IMR-90 (cell line): ENCODE data around the gene LRFN4. TPM values are rescaled to one million over a fixed set of nuclear protein-coding genes. Genes with fewer than 3 reads are reported as not detected.

Experiments
- ATAC-seq: fragments of 200-7000 bp; cut with Tn5 transposase; 2 replicates; pipeline ENCODE4 v1.9.1; 2020; ENCODE audit warnings: low read depth, mild to moderate bottlenecking, moderate library complexity
- BruUV-seq: library from RNA; stranded (reverse); fragments of 400-500 nt; replicated peaks from 2 replicates; lab custom pipeline; 2021; lab: Mats Ljungman, UMichigan
- CTCF ChIA-PET: fragments of 300-600 bp; formaldehyde crosslinking; extraction: SDS; loops from one replicate; lab custom pipeline; 2021; ENCODE audit warnings: antibody characterized with exemption; lab: Yijun Ruan, JAX
- POLR2A ChIA-PET: fragments of 300-600 bp; sonication (Branson Sonifier 250); formaldehyde crosslinking; loops from one replicate; lab custom pipeline; 2022; ENCODE audit warnings: antibody characterized with exemption; ENCODE audit not compliant: unreplicated experiment; lab: Charles Lee
- DNase-seq: peaks from one replicate; pipeline ENCODE4 v3.0.0; 2013
- H2AFZ ChIP-seq: replicated peaks from 2 replicates; pipeline ENCODE3; 2013; ENCODE audit warnings: low read length, mild to moderate bottlenecking; ENCODE audit not compliant: poor library complexity
- H2AK5ac ChIP-seq: 2 replicates; pipeline ENCODE4 v1.6.1; 2013; ENCODE audit warnings: low read depth, low read length, inconsistent platforms
- H2AK9ac ChIP-seq: replicated peaks from 2 replicates; pipeline ENCODE3; 2013; ENCODE audit warnings: mild to moderate bottlenecking, low read depth, low read length, moderate library complexity; ENCODE audit not compliant: poor library complexity
- H2BK120ac ChIP-seq: 2 replicates; pipeline ENCODE4 v1.6.1; 2013; ENCODE audit warnings: low read depth, low read length, inconsistent platforms
- H2BK15ac ChIP-seq: 3 replicates; pipeline ENCODE4 v1.6.1; 2013; ENCODE audit warnings: low read depth, low read length, inconsistent platforms
- H2BK20ac ChIP-seq: 2 replicates; pipeline ENCODE4 v1.6.1; 2013; ENCODE audit warnings: low read depth, mild to moderate bottlenecking, inconsistent platforms, low read length, moderate library complexity
- H2BK5ac ChIP-seq: 2 replicates; pipeline ENCODE4 v1.6.1; 2013; ENCODE audit warnings: mild to moderate bottlenecking, low read depth, low read length, inconsistent platforms; ENCODE audit not compliant: poor library complexity, severe bottlenecking
- H3K14ac ChIP-seq: replicated peaks from 2 replicates; pipeline ENCODE4 v1.6.1; 2013; ENCODE audit warnings: low read depth, low read length, inconsistent platforms
- H3K18ac ChIP-seq: 2 replicates; pipeline ENCODE4 v1.6.1; 2013; ENCODE audit warnings: low read depth, low read length, control low read depth
- H3K23ac ChIP-seq: 2 replicates; pipeline ENCODE4 v1.6.1; 2013; ENCODE audit warnings: low read depth, low read length, inconsistent platforms
- H3K27ac ChIP-seq: 2 replicates; pipeline ENCODE4 v1.5.1; 2013; ENCODE audit warnings: mild to moderate bottlenecking, control low read depth, low read length; ENCODE audit not compliant: insufficient read depth
- H3K27me3 ChIP-seq: 2 replicates; pipeline ENCODE4 v1.6.1; 2013; ENCODE audit warnings: low read length; ENCODE audit not compliant: control insufficient read depth, insufficient read depth
- H3K36me3 ChIP-seq: 2 replicates; pipeline ENCODE4 v1.6.1; 2013; ENCODE audit warnings: low read length, mixed read lengths; ENCODE audit not compliant: control insufficient read depth, insufficient read depth
- H3K4ac ChIP-seq: 2 replicates; pipeline ENCODE4 v1.6.1; 2013; ENCODE audit warnings: low read depth, low read length, inconsistent platforms
- H3K4me1 ChIP-seq: 2 replicates; pipeline ENCODE4 v1.6.1; 2013; ENCODE audit warnings: low read length, mixed read lengths; ENCODE audit not compliant: control insufficient read depth, insufficient read depth
- H3K4me2 ChIP-seq: 2 replicates; pipeline ENCODE4 v1.6.1; 2013; ENCODE audit warnings: low read depth, mild to moderate bottlenecking, control low read depth, low read length, moderate library complexity
- H3K4me3 ChIP-seq: 2 replicates; pipeline ENCODE4 v1.5.1; 2013; ENCODE audit warnings: low read depth, mild to moderate bottlenecking, control low read depth, low read length, moderate library complexity; ENCODE audit not compliant: insufficient read depth
- H3K56ac ChIP-seq: 2 replicates; pipeline ENCODE4 v1.6.1; 2013; ENCODE audit warnings: low read length, inconsistent platforms; ENCODE audit not compliant: insufficient read depth; ENCODE audit errors: extremely low read depth
- H3K79me1 ChIP-seq, 2 experiments: 2 replicates each; pipeline ENCODE4 v1.6.1; 2013; ENCODE audit warnings: low read length in 2 of 2, inconsistent platforms in 1 of 2, low read depth in 1 of 2
- H3K9ac ChIP-seq: 2 replicates; pipeline ENCODE4 v1.6.1; 2013; ENCODE audit warnings: low read depth, low read length, control low read depth
- H3K9me1 ChIP-seq: 2 replicates; pipeline ENCODE4 v1.6.1; 2013; ENCODE audit warnings: low read length, inconsistent platforms; ENCODE audit not compliant: insufficient read depth
- H3K9me3 ChIP-seq: 2 replicates; pipeline ENCODE4 v1.6.1; 2013; ENCODE audit warnings: low read length; ENCODE audit not compliant: control insufficient read depth, insufficient read depth
- H4K20me1 ChIP-seq: 2 replicates; pipeline ENCODE4 v1.6.1; 2013; ENCODE audit warnings: low read length, inconsistent platforms; ENCODE audit not compliant: insufficient read depth
- H4K5ac ChIP-seq: 2 replicates; pipeline ENCODE4 v1.6.1; 2013; ENCODE audit warnings: mild to moderate bottlenecking, low read depth, low read length, control low read depth
- H4K8ac ChIP-seq, 2 experiments: 2 replicates each; pipeline ENCODE4 v1.6.1; 2013; ENCODE audit warnings: low read depth in 2 of 2, low read length in 2 of 2, control low read depth in 1 of 2, inconsistent platforms in 1 of 2
- H4K91ac ChIP-seq: 2 replicates; pipeline ENCODE4 v1.6.1; 2013; ENCODE audit warnings: low read depth, low read length, inconsistent platforms; ENCODE audit not compliant: insufficient read depth
- BHLHE40 ChIP-seq: fragments of 150-350 bp; IDR thresholded peaks from 2 replicates; pipeline ENCODE4 v1.6.1; 2016; ENCODE audit warnings: mild to moderate bottlenecking, low read depth, low read length
- CEBPB ChIP-seq: IDR thresholded peaks from 2 replicates; pipeline ENCODE4 v1.6.1; 2012; ENCODE audit warnings: low read depth, low read length, improper control_type of control experiment
- CHD1 ChIP-seq: IDR thresholded peaks from 2 replicates; pipeline ENCODE4 v1.6.1; 2012; ENCODE audit warnings: low read depth, low read length, improper control_type of control experiment
- ELK1 ChIP-seq: fragments of 150-350 bp; IDR thresholded peaks from 2 replicates; pipeline ENCODE4 v1.6.1; 2016; ENCODE audit warnings: low read depth, mild to moderate bottlenecking, low read length, moderate library complexity, borderline replicate concordance
- FOS ChIP-seq: fragments of 150-350 bp; IDR thresholded peaks from 2 replicates; pipeline ENCODE4 v1.6.1; 2016; ENCODE audit warnings: low read depth, low read length
- MAZ ChIP-seq: IDR thresholded peaks from 2 replicates; pipeline ENCODE4 v1.6.1; 2012; ENCODE audit warnings: low read depth, mild to moderate bottlenecking, low read length, improper control_type of control experiment, moderate library complexity, borderline replicate concordance
- MXI1 ChIP-seq: IDR thresholded peaks from 2 replicates; pipeline ENCODE4 v1.6.1; 2012; ENCODE audit warnings: low read depth, mild to moderate bottlenecking, low read length, moderate library complexity, borderline replicate concordance
- NFE2L2 ChIP-seq: fragments of 150-350 bp; IDR thresholded peaks from 2 replicates; pipeline ENCODE4 v1.6.1; 2016; ENCODE audit warnings: low read depth, mild to moderate bottlenecking, low read length
- POLR2A ChIP-seq: IDR thresholded peaks from 2 replicates; pipeline ENCODE4 v1.6.1; 2012; ENCODE audit warnings: mild to moderate bottlenecking, low read depth, low read length
- RAD21 ChIP-seq: IDR thresholded peaks from 2 replicates; pipeline ENCODE4 v1.6.1; 2012; ENCODE audit warnings: low read length, improper control_type of control experiment
- RCOR1 ChIP-seq: IDR thresholded peaks from 2 replicates; pipeline ENCODE4 v1.6.1; 2012; ENCODE audit warnings: mild to moderate bottlenecking, low read length, improper control_type of control experiment; ENCODE audit not compliant: insufficient replicate concordance
- RFX5 ChIP-seq: IDR thresholded peaks from 2 replicates; pipeline ENCODE4 v1.8.0; 2012; ENCODE audit warnings: low read depth, mild to moderate bottlenecking, low read length, moderate library complexity
- SMC3 ChIP-seq: fragments of 150-350 bp; IDR thresholded peaks from 2 replicates; pipeline ENCODE4 v1.6.1; 2016; ENCODE audit warnings: low read depth, mild to moderate bottlenecking, antibody characterized with exemption, low read length, moderate library complexity
- USF2 ChIP-seq: fragments of 150-350 bp; IDR thresholded peaks from 2 replicates; pipeline ENCODE4 v1.6.1; 2017; ENCODE audit warnings: mild to moderate bottlenecking, antibody characterized with exemption, low read length, low read depth
- WGBS, 2 experiments: methylation state at CpG; one replicate each; pipeline versions ENCODE4 v1.1.5 to v1.1.7; 2013; ENCODE audit warnings: missing lambda C conversion rate in 2 of 2; ENCODE audit not compliant: insufficient read length in 1 of 2; ENCODE audit errors: extremely low coverage in 2 of 2; 5-methylcytosine and 5-hydroxymethylcytosine counted together
- dilution Hi-C: fragments of 300-500 bp; cut with HindIII; formaldehyde crosslinking; loops from one replicate; pipeline ENCODE4 v1.14.3; 2018; ENCODE audit warnings: low sequenced_read_pairs; ENCODE audit not compliant: unreplicated experiment
- in situ Hi-C: fragments of 300-500 bp; cut with MboI; formaldehyde crosslinking; loops from 3 replicates; pipeline ENCODE4 v1.14.3; 2019; ENCODE audit warnings: low sequenced_read_pairs, inconsistent platforms, mixed read lengths
- intact Hi-C: fragments of 100-400 bp; cut with micrococcal nuclease; formaldehyde crosslinking; loops from 2 replicates; pipeline ENCODE4 v1.10.0; 2022
- polyA plus RNA-seq, 3 experiments: library from polyadenylated mRNA; depleted of rRNA; stranded (reverse); fragments of >200 nt; gene quantifications; 2 replicates each; pipeline ENCODE4 v1.2.3, GENCODE V29; 2012; ENCODE audit warnings: low replicate concordance in 1 of 3
- total RNA-seq: library from RNA; depleted of rRNA; stranded (reverse); fragments of >200 nt; gene quantifications from 2 replicates; pipeline ENCODE4 v1.2.3, GENCODE V29; 2012
- TF ChIP-seq, protein P1 (sequence below): conservative IDR thresholded peaks from 2 replicates; pipeline ENCODE4 v1.5.1; 2012; ENCODE audit warnings: mild to moderate bottlenecking, low read depth, low read length, improper control_type of control experiment

The LRFN4 gene
- total and polyA plus RNA-seq, 2 of the 4 experiments (the other 2 are of a cell fraction): 6.1 to 18.9 TPM

DNA sequence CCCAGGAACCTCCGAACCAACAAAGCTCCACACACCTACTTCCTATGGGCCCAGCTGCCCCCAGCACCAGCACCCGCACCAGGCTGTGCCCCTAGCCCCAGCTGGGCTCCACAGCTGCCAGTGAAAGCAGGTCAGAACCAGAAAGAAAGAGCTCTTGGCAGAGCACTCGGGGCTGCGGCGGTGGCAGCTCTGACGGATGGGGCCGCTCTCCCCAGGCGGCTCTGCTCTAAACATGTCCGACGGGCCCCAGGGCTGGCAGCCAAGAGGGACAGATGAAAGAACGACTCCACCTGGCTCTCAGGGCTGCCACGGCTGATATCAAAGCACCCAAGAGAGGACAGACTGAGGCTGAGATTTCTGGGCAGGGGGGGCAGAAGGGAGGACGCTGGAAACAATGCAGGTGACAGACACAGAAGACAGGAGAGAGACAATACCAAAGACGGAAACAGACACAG, 25.7 kb downstream of the LRFN4 start:
- dilution Hi-C loops (no loop called here), intact Hi-C loops (loop anchor here (1.0 to 5.0 kb wide), 2 partner anchors 75 to 188 kb away; partner anchors contain the start of gene PC), in situ Hi-C loops (no loop called here)
- ChIA-PET CTCF (interaction anchor here (0.5 to 1.5 kb wide), 4 partner anchors 10 to 1396 kb away, joined by 3 to 4 read pairs (median 4); partner anchors contain the start of gene RCE1), POLR2A (no interaction called here)
- Histone ChIP-seq H2BK15ac (peak overlapping the region; percentile 27; the same call in 1 of the 3 replicates), H4K20me1 (no peaks in the 10 kb centered on the region), H2AK5ac (peak overlapping the region; percentile 90), H3K23ac (no peak overlapping the region), H3K18ac (no peak overlapping the region), H3K14ac (no peak overlapping the region; the same call in 1 of the 2 replicates), H2BK20ac (peak overlapping the region; percentile 34; the same call in 1 of the 2 replicates), H3K36me3 (no peaks in the 10 kb centered on the region), H2BK120ac (peak overlapping the region; percentile 72), H4K5ac (peak overlapping the region; percentile 77), H2AFZ (peak overlapping the region; percentile 64), H3K9me3 (no peaks in the 10 kb centered on the region), H3K79me1 (peaks cover 0 to 31% of the 10 kb centered on the region in 2 experiments; a peak in 2 of 4 replicates), H2AK9ac (peak overlapping the region; percentile 87), H4K91ac (peak overlapping the region; percentile 81; the same call in 1 of the 2 replicates), H3K27me3 (no peaks in the 10 kb centered on the region), H3K4me3 (no peak overlapping the region), H3K4me1 (peaks cover 49% of the 10 kb centered on the region), H3K9me1 (peaks cover 12% of the 10 kb centered on the region; the same call in 1 of the 2 replicates), H3K27ac (no peak overlapping the region), H3K4me2 (no peak overlapping the region), H3K56ac (no peak overlapping the region), H2BK5ac (peak overlapping the region; percentile 62), H3K9ac (no peak overlapping the region), H3K4ac (peak overlapping the region; percentile 83), H4K8ac (peak overlapping the region; percentile 28 to 78; a peak in 2 of 4 replicates)
- DNase-seq (no peak), ATAC-seq (no peak)
- TF ChIP-seq RFX5: no peak
- no peak for TF ChIP-seq CHD1
- no peak for TF ChIP-seq POLR2A
- TF ChIP-seq ELK1: no peak
- TF ChIP-seq NFE2L2: no peak
- TF ChIP-seq, protein P1, sequence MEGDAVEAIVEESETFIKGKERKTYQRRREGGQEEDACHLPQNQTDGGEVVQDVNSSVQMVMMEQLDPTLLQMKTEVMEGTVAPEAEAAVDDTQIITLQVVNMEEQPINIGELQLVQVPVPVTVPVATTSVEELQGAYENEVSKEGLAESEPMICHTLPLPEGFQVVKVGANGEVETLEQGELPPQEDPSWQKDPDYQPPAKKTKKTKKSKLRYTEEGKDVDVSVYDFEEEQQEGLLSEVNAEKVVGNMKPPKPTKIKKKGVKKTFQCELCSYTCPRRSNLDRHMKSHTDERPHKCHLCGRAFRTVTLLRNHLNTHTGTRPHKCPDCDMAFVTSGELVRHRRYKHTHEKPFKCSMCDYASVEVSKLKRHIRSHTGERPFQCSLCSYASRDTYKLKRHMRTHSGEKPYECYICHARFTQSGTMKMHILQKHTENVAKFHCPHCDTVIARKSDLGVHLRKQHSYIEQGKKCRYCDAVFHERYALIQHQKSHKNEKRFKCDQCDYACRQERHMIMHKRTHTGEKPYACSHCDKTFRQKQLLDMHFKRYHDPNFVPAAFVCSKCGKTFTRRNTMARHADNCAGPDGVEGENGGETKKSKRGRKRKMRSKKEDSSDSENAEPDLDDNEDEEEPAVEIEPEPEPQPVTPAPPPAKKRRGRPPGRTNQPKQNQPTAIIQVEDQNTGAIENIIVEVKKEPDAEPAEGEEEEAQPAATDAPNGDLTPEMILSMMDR: no peak
- no peak for TF ChIP-seq FOS
- no peak for TF ChIP-seq CEBPB
- TF ChIP-seq RAD21: no peak
- TF ChIP-seq SMC3: no peak
- no peak for TF ChIP-seq MXI1
- no peak for TF ChIP-seq USF2
- TF ChIP-seq RCOR1: no peak
- no peak for TF ChIP-seq BHLHE40
- TF ChIP-seq MAZ: no peak
- BruUV-seq: no TSS peak
- 50% methylated on average over 8 of the region's 14 CpGs; no CpG with 5 or more reads in 1 of the 2 experiments for WGBS, 2 experiments
